Vagina (tissue), 2 donors: ENCODE results near the gene MIEF1. TPM values are rescaled to one million over a fixed set of nuclear protein-coding genes. Genes with fewer than 3 reads are reported as not detected.
A peak's percentile ranks its signal among the peaks of the same experiment; 100 is the strongest.
"Not testable (repeated sequence)": the region's sequence is repeated elsewhere in the genome, so short reads cannot be mapped to it uniquely, and the experiment has no call there.

Experiments
- DNase-seq, 2 donors: peaks; one replicate each; pipeline ENCODE4 v3.0.0-alpha.2; 2017; ENCODE audit errors: extremely low spot score in 2 of 2
- H3K27ac ChIP-seq: fragments of 200-600 bp; sonication (generic); one replicate; pipeline ENCODE4 v1.5.1; 2019
- H3K27me3 ChIP-seq: fragments of 200-600 bp; sonication (generic); one replicate; pipeline ENCODE4 v1.5.1; 2019
- H3K36me3 ChIP-seq, 2 donors: fragments of 200-600 bp; sonication (generic); one replicate each; pipeline ENCODE4 v1.5.1; 2017 to 2019
- H3K4me1 ChIP-seq: fragments of 200-600 bp; sonication (generic); one replicate; pipeline ENCODE4 v1.5.1; 2019
- H3K4me3 ChIP-seq, 2 donors: fragments of 200-600 bp; sonication (generic); 1 replicate in 1 of 2; 2 replicates in 1 of 2; pipeline ENCODE4 v1.5.1; 2016 to 2019
- H3K9me3 ChIP-seq: fragments of 200-600 bp; sonication (generic); one replicate; pipeline ENCODE4 v1.5.1; 2019
- CTCF ChIP-seq, 3 experiments: fragments of 450-650 bp in 2 of 3; fragments of 200-600 bp in 1 of 3; sonication (generic) in 1 of 3; IDR thresholded peaks; one replicate each; pipeline ENCODE4 v1.5.1; 2017 to 2019; ENCODE audit warnings: antibody characterized with exemption in 3 of 3, mild to moderate bottlenecking in 2 of 3, moderate library complexity in 2 of 3
- POLR2A ChIP-seq, 2 donors: fragments of 450-650 bp; IDR thresholded peaks; one replicate each; pipeline ENCODE4 v1.6.1; 2017; ENCODE audit warnings: antibody characterized with exemption in 2 of 2, mild to moderate bottlenecking in 2 of 2, moderate library complexity in 2 of 2
- POLR2AphosphoS5 ChIP-seq, 2 donors: sonication (generic); formaldehyde crosslinking; IDR thresholded peaks; one replicate each; pipeline ENCODE4 v1.9.0; 2017; ENCODE audit warnings: antibody characterized with exemption in 2 of 2, mild to moderate bottlenecking in 2 of 2, low read depth in 1 of 2; ENCODE audit not compliant: insufficient read depth in 1 of 2
- intact Hi-C: fragments of 100-400 bp; cut with DNase I; formaldehyde crosslinking; loops from one replicate; pipeline ENCODE4 v1.15.1; 2023
- total RNA-seq: library from RNA; depleted of rRNA; stranded (reverse); fragments of >200 nt; gene quantifications from one replicate; pipeline ENCODE4 v1.2.3, GENCODE V29; 2016

Gene MIEF1
- total RNA-seq, 1 donor from 2014 or later: 18.9 TPM

GRCh38 chr22:39503630-39504029 is 1.5 kb downstream of the MIEF1 start:
- intact Hi-C loops: no loop called here
- peaks cover 33% of the 10 kb centered on the region for H3K4me1 ChIP-seq

GRCh38 chr22:39504071-39504470 is 2.0 kb downstream of the MIEF1 start:
- Histone ChIP-seq H3K9me3 (no peaks in the 10 kb centered on the region), H3K27ac (no peak overlapping the region), H3K27me3 (no peaks in the 10 kb centered on the region), H3K4me3 (no peak overlapping the region), H3K36me3 (peaks cover 0 to 39% of the 10 kb centered on the region in 2 donors), H3K4me1 (peaks cover 33% of the 10 kb centered on the region)
- DNase-seq: no peak
- intact Hi-C loops: no loop called here
- TF ChIP-seq POLR2AphosphoS5 (IDR thresholded peaks at IDR 0.05; ENCODE audit: insufficient read depth in 1 of 2, low read depth in 1 of 2) (no peak), CTCF (IDR thresholded peaks at IDR 0.05) (no peak), POLR2A (IDR thresholded peaks at IDR 0.05) (no peak)

More at GRCh38 chr22:39503630-39504029, 1.5 kb downstream of the MIEF1 start:
- DNase-seq: no peak
- TF ChIP-seq POLR2AphosphoS5 (IDR thresholded peaks at IDR 0.05; ENCODE audit: insufficient read depth in 1 of 2, low read depth in 1 of 2) (no peak), CTCF (IDR thresholded peaks at IDR 0.05) (no peak), POLR2A (IDR thresholded peaks at IDR 0.05) (no peak)
- H3K4me3 ChIP-seq: peak overlapping the region; percentile 57 to 73
- no peaks in the 10 kb centered on the region for H3K9me3 ChIP-seq
- no peak overlapping the region for H3K27ac ChIP-seq
- peaks cover 0 to 35% of the 10 kb centered on the region in 2 donors for H3K36me3 ChIP-seq
- no peaks in the 10 kb centered on the region for H3K27me3 ChIP-seq

GRCh38 chr22:39507021-39507420 is 4.9 kb downstream of the MIEF1 start:
- peaks cover 22% of the 10 kb centered on the region for H3K4me1 ChIP-seq
- intact Hi-C loops, H3K4me3 ChIP-seq, H3K9me3 ChIP-seq, DNase-seq, H3K27me3 ChIP-seq, H3K27ac ChIP-seq: not testable (repeated sequence)
- H3K36me3 ChIP-seq: peaks cover 0 to 56% of the 10 kb centered on the region in 2 donors

- Histone ChIP-seq H3K36me3 (peaks cover 0 to 68% of the 10 kb centered on the region in 2 donors), H3K27ac (no peak overlapping the region), H3K9me3 (no peaks in the 10 kb centered on the region), H3K4me3 (no peak overlapping the region), H3K27me3 (no peaks in the 10 kb centered on the region), H3K4me1 (peaks cover 14% of the 10 kb centered on the region)
- TF ChIP-seq POLR2AphosphoS5 (IDR thresholded peaks at IDR 0.05; ENCODE audit: insufficient read depth in 1 of 2, low read depth in 1 of 2): no peak
- no peak for TF ChIP-seq POLR2A (IDR thresholded peaks at IDR 0.05)
- TF ChIP-seq CTCF (IDR thresholded peaks at IDR 0.05): no peak
- no peak for DNase-seq
- intact Hi-C loops: no loop called here
Observed at GRCh38 chr22:39508393-39508792, 6.3 kb downstream of the MIEF1 start.

GRCh38 chr22:39510529-39511149 is 8.5 kb downstream of the MIEF1 start:
- TF ChIP-seq POLR2A (IDR thresholded peaks at IDR 0.05): no peak
- TF ChIP-seq CTCF (IDR thresholded peaks at IDR 0.05): no peak
- TF ChIP-seq POLR2AphosphoS5 (IDR thresholded peaks at IDR 0.05; ENCODE audit: insufficient read depth in 1 of 2, low read depth in 1 of 2): no peak
- H3K4me3 ChIP-seq: no peak overlapping the region
- no peaks in the 10 kb centered on the region for H3K27me3 ChIP-seq
- H3K4me1 ChIP-seq: no peaks in the 10 kb centered on the region
- H3K27ac ChIP-seq: no peak overlapping the region
- peaks cover 0 to 61% of the 10 kb centered on the region in 2 donors for H3K36me3 ChIP-seq
- no peak for DNase-seq
- intact Hi-C loops: loop anchor here (10.0 kb wide), 1 partner anchor 106 kb away; no protein-coding TSS in a partner anchor
- H3K9me3 ChIP-seq: no peaks in the 10 kb centered on the region
